ENCODE data around the gene MAD2L1BP. TPM values are rescaled to one million over a fixed set of nuclear protein-coding genes. Genes with fewer than 3 reads are reported as not detected.
"Not testable (repeated sequence)": the region's sequence is repeated elsewhere in the genome, so short reads cannot be mapped to it uniquely, and the experiment has no call there.

Gene MAD2L1BP
- 43.2 and 43.5 TPM in 2 replicates for total RNA-seq
- long read RNA-seq, transcript MAD2L1BP-201 (3 exons, 1,301 nt): major isoform, 97 of 105 reads
- long read RNA-seq, partial matches to known transcripts: 3 of 105 reads
- long read RNA-seq, other reads (novel, unspliced or antisense): 4 of 105 reads

- Mint-ChIP-seq H3K27ac (ENCODE audit: unreplicated experiment) (peak within 1 kb of the TSS; percentile 96), H3K4me1 (peaks cover 46% of the 10 kb centered on the region), H3K4me3 (peak within 1 kb of the TSS; percentile 98), H3K36me3 (ENCODE audit: low read depth) (peaks cover 11% of the 10 kb centered on the region), H3K27me3 (ENCODE audit: low read depth) (no peaks in the 10 kb centered on the region), H3K9me3 (no peaks in the 10 kb centered on the region)
- TF ChIP-seq CTCF (conservative IDR thresholded peaks at IDR 0.05): no peak
- DNase-seq (ENCODE audit: low read depth, low spot score): peak; percentile 78
Observed at GRCh38 chr6:43635387-43636307, at the start of gene MAD2L1BP. TSS of gene MAD2L1BP (plus strand) at chr6:43635840. CDS start at chr6:43635876, 36 bp downstream.

- H3K9me3 Mint-ChIP-seq: no peaks in the 10 kb centered on the region
- no peak for DNase-seq (ENCODE audit: low read depth, low spot score)
- peaks cover 12% of the 10 kb centered on the region for H3K36me3 Mint-ChIP-seq (ENCODE audit: low read depth)
- H3K27ac Mint-ChIP-seq (ENCODE audit: unreplicated experiment): no peak overlapping the region
- H3K27me3 Mint-ChIP-seq (ENCODE audit: low read depth): no peaks in the 10 kb centered on the region
- no peak overlapping the region for H3K4me3 Mint-ChIP-seq
- no peak for TF ChIP-seq CTCF (conservative IDR thresholded peaks at IDR 0.05)
- H3K4me1 Mint-ChIP-seq: no peaks in the 10 kb centered on the region
Observed at GRCh38 chr6:43588194-43588593, 47.4 kb upstream of the MAD2L1BP start.

- H3K27ac Mint-ChIP-seq (ENCODE audit: unreplicated experiment); H3K27me3 Mint-ChIP-seq (ENCODE audit: low read depth); DNase-seq (ENCODE audit: low read depth, low spot score); H3K4me3 Mint-ChIP-seq; H3K9me3 Mint-ChIP-seq; H3K4me1 Mint-ChIP-seq; H3K36me3 Mint-ChIP-seq (ENCODE audit: low read depth): not testable (repeated sequence)
Observed at GRCh38 chr6:43589564-43589963, 46.1 kb upstream of the MAD2L1BP start.

GRCh38 chr6:43593938-43594337 is 41.7 kb upstream of the MAD2L1BP start:
- Mint-ChIP-seq H3K4me3 (no peak overlapping the region), H3K4me1 (no peaks in the 10 kb centered on the region), H3K27me3 (ENCODE audit: low read depth) (no peaks in the 10 kb centered on the region), H3K9me3 (no peaks in the 10 kb centered on the region), H3K27ac (ENCODE audit: unreplicated experiment) (no peak overlapping the region), H3K36me3 (ENCODE audit: low read depth) (peaks cover 4% of the 10 kb centered on the region)
- DNase-seq (ENCODE audit: low read depth, low spot score): no peak
- no peak for TF ChIP-seq CTCF (conservative IDR thresholded peaks at IDR 0.05)

GRCh38 chr6:43600595-43600994 is 35.0 kb upstream of the MAD2L1BP start:
- no peak overlapping the region for H3K4me3 Mint-ChIP-seq
- H3K4me1 Mint-ChIP-seq: no peaks in the 10 kb centered on the region
- no peaks in the 10 kb centered on the region for H3K36me3 Mint-ChIP-seq (ENCODE audit: low read depth)
- no peaks in the 10 kb centered on the region for H3K9me3 Mint-ChIP-seq
- H3K27ac Mint-ChIP-seq (ENCODE audit: unreplicated experiment): no peak overlapping the region
- no peak for TF ChIP-seq CTCF (conservative IDR thresholded peaks at IDR 0.05)
- DNase-seq (ENCODE audit: low read depth, low spot score): no peak
- H3K27me3 Mint-ChIP-seq (ENCODE audit: low read depth): no peaks in the 10 kb centered on the region

- H3K36me3 Mint-ChIP-seq (ENCODE audit: low read depth): peaks cover 2% of the 10 kb centered on the region
- H3K27ac Mint-ChIP-seq (ENCODE audit: unreplicated experiment): no peak overlapping the region
- no peaks in the 10 kb centered on the region for H3K4me1 Mint-ChIP-seq
- DNase-seq (ENCODE audit: low read depth, low spot score): no peak
- no peak overlapping the region for H3K4me3 Mint-ChIP-seq
- no peaks in the 10 kb centered on the region for H3K9me3 Mint-ChIP-seq
- no peak for TF ChIP-seq CTCF (conservative IDR thresholded peaks at IDR 0.05)
- H3K27me3 Mint-ChIP-seq (ENCODE audit: low read depth): no peaks in the 10 kb centered on the region
Observed at GRCh38 chr6:43604174-43604573, 31.5 kb upstream of the MAD2L1BP start.
